SK-N-MC (cell line): Measurements from ENCODE around the gene CTNNA2.
A peak's percentile ranks its signal among the peaks of the same experiment; 100 is the strongest.

ENCODE experiments used
- DNase-seq: peaks from one replicate; pipeline ENCODE4 v3.0.0-alpha.2; 2011; ENCODE audit warnings: low read depth, low spot score
- H3K27ac ChIP-seq: fragments of 200-600 bp; sonication (generic); 2 replicates; pipeline ENCODE4 v1.5.1; 2016; ENCODE audit warnings: mixed run types
- H3K36me3 ChIP-seq: fragments of 200-600 bp; sonication (generic); 2 replicates; pipeline ENCODE4 v1.6.1; 2017; ENCODE audit warnings: antibody characterized with exemption, low read length, mixed read lengths; ENCODE audit not compliant: insufficient read depth
- H3K4me3 ChIP-seq: fragments of 200-600 bp; sonication (generic); 2 replicates; pipeline ENCODE4 v1.5.1; 2016
- H3K9ac ChIP-seq: fragments of 200-600 bp; sonication (generic); 2 replicates; pipeline ENCODE4 v1.8.0; 2017; ENCODE audit warnings: mixed run types, mixed read lengths; ENCODE audit not compliant: insufficient read length
- H3K9me3 ChIP-seq: fragments of 200-600 bp; sonication (generic); 2 replicates; pipeline ENCODE4 v1.6.1; 2017; ENCODE audit warnings: low read depth, mild to moderate bottlenecking, antibody characterized with exemption, low read length, moderate library complexity, mixed read lengths
- EZH2 ChIP-seq: fragments of 200-600 bp; sonication (generic); IDR thresholded peaks from one replicate; pipeline ENCODE4 v1.6.1; 2017; ENCODE audit warnings: antibody characterized with exemption
- FOXP2 ChIP-seq: optimal IDR thresholded peaks from 2 replicates; pipeline ENCODE3; 2011; ENCODE audit warnings: mild to moderate bottlenecking, moderate library complexity; ENCODE audit not compliant: insufficient read depth; ENCODE audit errors: extremely low read length, control extremely low read depth
- POLR2AphosphoS5 ChIP-seq: IDR thresholded peaks from 2 replicates; pipeline ENCODE4 v1.6.1; 2012; ENCODE audit warnings: mild to moderate bottlenecking, low read depth, low read length, borderline replicate concordance

Gene CTNNA2

GRCh38 chr2:80259292-80259691 is 746.4 kb downstream of the CTNNA2 start:
- H3K4me3 ChIP-seq = no peak overlapping the region
- TF ChIP-seq EZH2 = no peak
- TF ChIP-seq POLR2AphosphoS5 = no peak
- no peak for TF ChIP-seq FOXP2

GRCh38 chr2:80266231-80266630 is 753.4 kb downstream of the CTNNA2 start:
- Histone ChIP-seq H3K9ac (no peak overlapping the region), H3K9me3 (no peaks in the 10 kb centered on the region), H3K27ac (no peak overlapping the region), H3K36me3 (no peaks in the 10 kb centered on the region), H3K4me3 (no peak overlapping the region)
- TF ChIP-seq FOXP2 (no peak), EZH2 (no peak), POLR2AphosphoS5 (no peak)
- DNase-seq = no peak

More at GRCh38 chr2:80259292-80259691, 746.4 kb downstream of the CTNNA2 start:
- DNase-seq = no peak
- no peaks in the 10 kb centered on the region for H3K9me3 ChIP-seq
- no peak overlapping the region for H3K9ac ChIP-seq
- H3K27ac ChIP-seq = no peak overlapping the region
- no peaks in the 10 kb centered on the region for H3K36me3 ChIP-seq

- Histone ChIP-seq H3K9ac (no peak overlapping the region), H3K27ac (no peak overlapping the region), H3K36me3 (no peaks in the 10 kb centered on the region), H3K4me3 (no peak overlapping the region), H3K9me3 (no peaks in the 10 kb centered on the region)
- no peak for DNase-seq
- no peak for TF ChIP-seq FOXP2
- TF ChIP-seq POLR2AphosphoS5 = no peak
- TF ChIP-seq EZH2 = no peak
Observed at GRCh38 chr2:80269806-80270205, 757.0 kb downstream of the CTNNA2 start.

GRCh38 chr2:80280598-80280997 is 767.7 kb downstream of the CTNNA2 start:
- H3K9ac ChIP-seq = no peak overlapping the region
- TF ChIP-seq POLR2AphosphoS5 (no peak), EZH2 (no peak), FOXP2 (no peak)
- H3K9me3 ChIP-seq = no peaks in the 10 kb centered on the region
- no peak for DNase-seq
- H3K36me3 ChIP-seq = no peaks in the 10 kb centered on the region
- H3K4me3 ChIP-seq = no peak overlapping the region
- H3K27ac ChIP-seq = no peak overlapping the region

GRCh38 chr2:80281049-80281448 is 768.2 kb downstream of the CTNNA2 start:
- Histone ChIP-seq H3K36me3 (no peaks in the 10 kb centered on the region), H3K27ac (no peak overlapping the region), H3K9me3 (no peaks in the 10 kb centered on the region), H3K4me3 (no peak overlapping the region), H3K9ac (no peak overlapping the region)
- TF ChIP-seq FOXP2 (no peak), POLR2AphosphoS5 (no peak), EZH2 (no peak)
- DNase-seq = no peak

GRCh38 chr2:80288576-80288975 is 775.7 kb downstream of the CTNNA2 start:
- DNase-seq = no peak
- no peak for TF ChIP-seq FOXP2
- no peak for TF ChIP-seq EZH2
- no peak for TF ChIP-seq POLR2AphosphoS5
- H3K27ac ChIP-seq = 0 out of 2 replicates have a peak overlapping the region, but pooled peaks have one; percentile 26

GRCh38 chr2:80291656-80292055 is 778.8 kb downstream of the CTNNA2 start:
- H3K27ac ChIP-seq = no peak overlapping the region
- no peak for TF ChIP-seq POLR2AphosphoS5
- no peak for TF ChIP-seq FOXP2
- no peak for TF ChIP-seq EZH2
- no peak overlapping the region for H3K9ac ChIP-seq
- H3K4me3 ChIP-seq = no peak overlapping the region
- no peak for DNase-seq
- H3K9me3 ChIP-seq = no peaks in the 10 kb centered on the region
- no peaks in the 10 kb centered on the region for H3K36me3 ChIP-seq

More at GRCh38 chr2:80288576-80288975, 775.7 kb downstream of the CTNNA2 start:
- Histone ChIP-seq H3K9ac (no peak overlapping the region), H3K36me3 (no peaks in the 10 kb centered on the region), H3K4me3 (no peak overlapping the region), H3K9me3 (no peaks in the 10 kb centered on the region)

- no peaks in the 10 kb centered on the region for H3K9me3 ChIP-seq
- no peak overlapping the region for H3K9ac ChIP-seq
- H3K4me3 ChIP-seq = no peak overlapping the region
- no peaks in the 10 kb centered on the region for H3K36me3 ChIP-seq
- TF ChIP-seq FOXP2 (no peak), EZH2 (no peak), POLR2AphosphoS5 (no peak)
- DNase-seq = no peak
- H3K27ac ChIP-seq = no peak overlapping the region
Observed at GRCh38 chr2:80292474-80292873, 779.6 kb downstream of the CTNNA2 start.

- Histone ChIP-seq H3K9ac (no peak overlapping the region), H3K36me3 (no peaks in the 10 kb centered on the region), H3K4me3 (no peak overlapping the region), H3K9me3 (no peaks in the 10 kb centered on the region), H3K27ac (no peak overlapping the region)
- TF ChIP-seq EZH2 (no peak), POLR2AphosphoS5 (no peak), FOXP2 (no peak)
- DNase-seq = no peak
Observed at GRCh38 chr2:80293039-80293438, 780.2 kb downstream of the CTNNA2 start.
